HG03439 (cell line): Measurements from ENCODE around the gene MAPK6.
"Not testable (repeated sequence)": the region's sequence is repeated elsewhere in the genome, so short reads cannot be mapped to it uniquely, and the experiment has no call there.

ENCODE experiments used
- ATAC-seq: cut with Tn5 transposase; IDR thresholded peaks from one replicate; pipeline ENCODE4 v1.9.1; 2021; ENCODE audit warnings: mild to moderate bottlenecking, moderate library complexity; ENCODE audit not compliant: unreplicated experiment

Gene MAPK6

GRCh38 chr15:52018693-52019393, at the start of gene MAPK6:
MAPK6 (plus strand) TSS chr15:52019219; CDS start chr15:52046461, 27,242 bp downstream.
- ATAC-seq, result peak; percentile 77

DNA sequence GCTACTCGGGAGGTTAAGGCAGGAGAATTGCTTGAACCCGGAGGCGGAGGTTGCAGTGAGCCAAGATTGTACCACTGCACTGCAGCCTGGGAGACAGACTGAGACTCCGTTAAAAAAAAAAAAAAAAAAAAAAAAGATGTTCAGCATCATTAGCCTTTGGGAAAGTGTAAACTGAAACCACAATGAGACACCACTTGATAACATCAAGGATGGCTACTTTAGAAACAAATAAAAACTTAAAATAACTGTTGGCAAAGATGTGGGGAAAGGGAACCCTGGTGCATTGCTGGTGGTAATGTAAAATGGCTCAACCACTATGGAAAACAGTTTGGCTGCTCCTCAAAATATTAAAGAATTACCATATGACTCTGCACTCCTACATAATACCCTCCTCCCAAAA, 49.3 kb upstream of the MAPK6 start:
- ATAC-seq, result no peak

DNA sequence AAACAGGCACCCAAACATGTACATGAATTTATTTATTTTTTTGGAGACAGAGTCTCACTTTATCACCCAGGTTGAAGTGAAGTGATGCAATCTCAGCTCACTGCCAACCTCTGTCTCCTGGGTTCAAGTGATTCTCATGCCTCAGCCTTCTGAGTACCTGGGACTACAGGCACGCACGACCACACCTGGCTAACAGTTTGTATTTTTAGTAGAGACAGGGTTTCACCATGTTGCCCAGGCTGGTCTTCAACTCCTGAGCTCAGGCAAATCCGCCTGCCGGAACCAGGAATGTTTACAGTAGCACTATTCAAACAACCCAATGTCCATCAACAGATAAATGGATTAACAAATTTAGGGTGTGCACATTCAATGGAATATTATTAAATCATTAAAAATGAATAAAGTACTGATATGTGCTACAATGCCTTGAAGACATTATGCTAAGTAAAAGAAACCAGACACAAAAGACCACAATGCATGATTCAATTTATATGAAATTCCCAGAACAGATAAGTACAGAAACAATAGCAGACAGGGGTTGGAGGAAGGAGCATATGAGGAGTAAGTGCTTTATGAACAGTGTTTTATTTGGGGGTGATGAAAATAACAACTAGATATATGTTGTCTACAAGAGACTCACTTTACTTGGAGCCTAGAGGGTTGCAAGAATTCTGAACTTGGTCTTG, 48.7 kb upstream of the MAPK6 start:
- no peak for ATAC-seq

GRCh38 chr15:51971032-51971374, 48.0 kb upstream of the MAPK6 start:
- ATAC-seq, result no peak

GRCh38 chr15:51971375-51972133, 47.5 kb upstream of the MAPK6 start, which contains the start of gene LEO1:
LEO1 (minus strand) TSS chr15:51971778; CDS start chr15:51971745, 33 bp downstream.
- ATAC-seq, result peak; percentile 87

DNA sequence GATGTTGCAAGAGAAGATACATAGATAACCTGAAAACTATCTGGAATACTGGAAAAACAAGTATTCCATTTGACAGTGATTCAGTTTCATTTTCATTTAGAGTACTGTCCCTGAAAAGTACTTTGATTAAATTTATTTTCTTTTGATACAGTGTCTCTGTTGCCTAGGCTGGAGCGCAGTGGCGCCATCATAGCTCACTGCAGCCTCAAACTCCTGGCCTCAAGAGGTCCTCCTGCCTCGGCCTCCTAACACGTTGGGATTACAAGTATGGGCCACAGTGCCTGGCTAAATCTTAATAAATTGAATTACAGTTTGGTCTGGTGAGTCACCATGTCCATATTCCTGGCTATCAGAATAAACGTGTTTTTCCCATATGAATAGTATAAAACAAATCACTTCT, 45.8 kb upstream of the MAPK6 start:
- ATAC-seq, result no peak

DNA sequence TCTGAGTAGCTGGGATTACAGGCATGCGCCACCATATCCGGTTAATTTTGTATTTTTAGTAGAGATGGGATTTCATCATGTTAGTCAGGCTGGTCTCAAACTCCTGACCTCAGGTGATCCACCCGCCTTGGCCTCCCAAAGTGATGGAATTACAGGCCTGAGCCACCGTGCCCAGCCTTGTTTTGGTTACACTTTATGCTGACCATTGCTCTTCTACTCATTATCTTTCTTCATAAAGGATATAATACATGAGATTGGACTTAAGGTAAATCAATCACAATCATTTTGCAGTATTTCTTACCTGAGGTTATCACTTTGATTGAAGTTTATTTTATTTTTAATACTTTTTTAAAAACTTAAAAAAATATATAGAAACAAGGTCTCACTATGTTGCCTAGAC, 45.2 kb upstream of the MAPK6 start:
- ATAC-seq, result no peak

- ATAC-seq, result peak; percentile 91
Observed at GRCh38 chr15:51982013-51982769, 36.8 kb upstream of the MAPK6 start.

DNA sequence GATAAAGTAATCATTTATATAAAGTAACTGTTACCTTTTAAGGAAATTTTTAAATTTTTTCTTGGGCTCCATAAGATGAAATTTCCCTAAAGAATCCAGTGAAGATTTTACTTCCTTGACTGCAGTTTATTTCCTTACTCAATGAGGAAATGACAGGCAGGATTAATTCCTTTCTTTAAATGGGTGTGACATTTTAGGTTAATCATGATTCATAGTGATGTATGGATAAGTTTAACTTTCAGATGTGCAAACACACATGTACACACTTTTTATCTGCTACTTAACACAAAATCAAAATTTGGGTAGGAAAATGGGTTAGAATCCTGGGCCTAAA, 36.3 kb upstream of the MAPK6 start:
- ATAC-seq, result no peak

DNA sequence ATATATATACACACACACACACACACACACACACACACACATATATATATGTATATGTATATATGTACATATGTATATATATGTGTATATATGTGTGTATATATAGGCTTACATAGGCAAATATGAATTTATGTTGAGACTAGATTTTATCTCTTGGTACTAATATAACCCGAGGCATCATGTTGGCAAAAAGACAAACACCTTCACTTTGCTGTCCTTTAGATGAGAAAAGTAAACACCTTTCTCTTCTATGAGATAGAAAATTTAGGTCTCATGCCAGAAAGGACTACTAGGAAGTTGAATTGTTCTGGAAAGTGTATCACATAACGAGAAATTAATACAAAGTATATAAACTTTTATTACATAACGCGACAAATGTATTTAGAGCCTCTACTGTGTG, 27.9 kb upstream of the MAPK6 start:
- ATAC-seq, result no peak

- ATAC-seq, result no peak
Observed at GRCh38 chr15:51992953-51993352, 26.1 kb upstream of the MAPK6 start.

- no peak for ATAC-seq
Observed at GRCh38 chr15:52002351-52002750, 16.7 kb upstream of the MAPK6 start.

- not testable (repeated sequence) for ATAC-seq
Observed at GRCh38 chr15:52003089-52003488, 15.9 kb upstream of the MAPK6 start.

DNA sequence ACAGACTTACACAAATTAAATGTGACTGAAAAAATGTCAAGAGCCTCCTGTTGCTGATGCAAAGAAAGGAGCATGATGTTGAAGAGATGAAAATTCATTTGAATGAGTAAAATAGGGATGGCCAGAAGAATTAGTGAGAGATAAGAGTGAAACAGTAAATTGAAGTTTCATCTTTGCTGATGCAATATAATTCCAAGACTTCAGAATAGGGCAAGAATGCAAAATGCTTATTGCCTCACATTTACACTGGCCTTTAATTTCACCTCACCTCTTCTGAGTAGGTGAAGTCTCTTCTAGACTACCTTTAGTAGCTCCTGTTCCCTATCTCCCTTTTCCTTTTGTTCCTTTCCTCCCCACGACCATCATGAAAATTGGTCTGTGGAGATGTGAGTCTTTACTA, 15.3 kb upstream of the MAPK6 start:
- no peak for ATAC-seq

GRCh38 chr15:52004806-52005205, 14.2 kb upstream of the MAPK6 start:
- ATAC-seq, result no peak

DNA sequence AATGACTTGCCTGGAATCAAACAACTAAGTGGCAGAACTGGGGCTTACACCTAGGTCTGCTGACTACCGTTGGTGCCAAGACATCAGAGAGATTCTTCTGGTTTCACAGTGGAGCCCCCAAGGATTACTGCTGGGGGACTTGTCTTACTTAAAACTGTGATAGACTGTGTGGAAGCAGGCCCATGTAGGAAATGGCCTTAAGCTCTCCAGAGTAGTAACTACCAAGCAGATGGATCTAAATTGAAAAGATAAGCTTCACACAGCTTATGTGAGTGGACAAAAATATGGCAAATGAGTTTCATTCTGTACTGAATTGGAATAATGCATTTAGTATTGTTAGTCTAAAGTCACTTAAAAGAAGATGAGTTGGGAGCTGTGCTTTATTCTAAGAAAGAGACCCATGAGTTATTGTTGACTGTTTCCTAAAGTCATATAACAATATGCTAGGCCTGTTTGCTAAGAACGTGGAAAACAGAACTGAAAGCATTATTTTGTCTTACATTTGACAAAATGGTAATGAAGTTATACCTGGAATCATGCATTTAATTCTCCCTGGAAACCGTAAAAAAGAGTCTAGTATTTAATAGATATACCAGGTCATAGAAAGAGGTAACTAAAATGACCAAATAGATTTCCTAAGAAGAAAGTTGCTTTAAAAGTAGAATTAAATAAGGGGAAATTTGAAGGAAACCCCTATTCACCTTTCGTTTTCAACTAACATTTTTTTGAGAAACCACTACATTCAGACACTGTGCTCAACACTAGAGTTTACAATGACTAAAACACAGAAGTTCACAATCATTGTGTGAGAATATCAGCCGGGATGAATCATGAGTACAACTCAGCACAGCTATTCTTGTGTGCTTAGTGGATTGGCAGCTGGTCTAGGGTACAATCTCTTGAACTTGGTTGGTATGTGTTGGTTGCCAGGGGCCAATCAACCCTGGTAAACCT, 13.0 kb upstream of the MAPK6 start:
- peak; percentile 76 for ATAC-seq

- peak; percentile 35 for ATAC-seq
Observed at GRCh38 chr15:52006702-52007340, 12.2 kb upstream of the MAPK6 start.

GRCh38 chr15:52008359-52008697, 10.7 kb upstream of the MAPK6 start:
- no peak for ATAC-seq

DNA sequence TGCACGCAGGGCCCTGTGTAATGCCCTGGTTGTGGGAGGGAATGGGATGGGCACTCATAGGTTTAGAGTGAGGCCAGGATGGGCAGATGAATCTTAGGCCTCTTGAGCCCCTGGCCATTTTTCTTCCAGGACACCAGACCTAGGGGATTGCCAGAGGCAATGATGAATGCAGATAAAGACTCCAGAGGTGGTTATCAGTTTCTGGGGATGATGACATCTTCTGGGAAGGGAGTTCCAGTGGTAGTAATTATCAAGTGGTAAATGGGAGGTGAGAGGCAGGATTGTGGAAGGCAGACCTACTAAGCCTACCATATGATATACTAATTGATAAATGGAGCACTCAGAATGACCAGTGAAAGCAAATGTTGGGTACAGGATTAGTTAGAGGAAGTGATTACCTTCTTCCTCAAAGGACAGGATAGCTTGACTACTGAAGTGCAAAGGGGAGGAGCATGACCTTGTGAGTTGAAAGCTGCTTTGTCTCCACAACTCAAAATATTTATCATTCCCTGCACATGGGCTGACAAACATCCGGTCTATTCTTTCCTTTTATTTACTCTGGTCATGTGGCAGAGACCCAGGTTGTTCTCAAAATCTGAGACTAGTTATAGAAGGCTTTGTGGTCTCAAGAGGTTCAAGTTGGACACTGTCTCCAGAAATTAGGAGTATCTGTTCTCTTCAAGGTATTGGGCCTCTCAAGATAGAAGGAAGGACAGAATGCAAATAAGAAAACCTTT, 10.2 kb upstream of the MAPK6 start:
- ATAC-seq, result no peak
